ENCODE results near the gene SYNJ2. TPM values are rescaled to one million over a fixed set of nuclear protein-coding genes. Genes with fewer than 3 reads are reported as not detected.
A peak's percentile ranks its signal among the peaks of the same experiment; 100 is the strongest.

Gene SYNJ2
- total and polyA plus RNA-seq, 2 donors from 2014 or later, result 1.7 to 15.8 TPM

DNA sequence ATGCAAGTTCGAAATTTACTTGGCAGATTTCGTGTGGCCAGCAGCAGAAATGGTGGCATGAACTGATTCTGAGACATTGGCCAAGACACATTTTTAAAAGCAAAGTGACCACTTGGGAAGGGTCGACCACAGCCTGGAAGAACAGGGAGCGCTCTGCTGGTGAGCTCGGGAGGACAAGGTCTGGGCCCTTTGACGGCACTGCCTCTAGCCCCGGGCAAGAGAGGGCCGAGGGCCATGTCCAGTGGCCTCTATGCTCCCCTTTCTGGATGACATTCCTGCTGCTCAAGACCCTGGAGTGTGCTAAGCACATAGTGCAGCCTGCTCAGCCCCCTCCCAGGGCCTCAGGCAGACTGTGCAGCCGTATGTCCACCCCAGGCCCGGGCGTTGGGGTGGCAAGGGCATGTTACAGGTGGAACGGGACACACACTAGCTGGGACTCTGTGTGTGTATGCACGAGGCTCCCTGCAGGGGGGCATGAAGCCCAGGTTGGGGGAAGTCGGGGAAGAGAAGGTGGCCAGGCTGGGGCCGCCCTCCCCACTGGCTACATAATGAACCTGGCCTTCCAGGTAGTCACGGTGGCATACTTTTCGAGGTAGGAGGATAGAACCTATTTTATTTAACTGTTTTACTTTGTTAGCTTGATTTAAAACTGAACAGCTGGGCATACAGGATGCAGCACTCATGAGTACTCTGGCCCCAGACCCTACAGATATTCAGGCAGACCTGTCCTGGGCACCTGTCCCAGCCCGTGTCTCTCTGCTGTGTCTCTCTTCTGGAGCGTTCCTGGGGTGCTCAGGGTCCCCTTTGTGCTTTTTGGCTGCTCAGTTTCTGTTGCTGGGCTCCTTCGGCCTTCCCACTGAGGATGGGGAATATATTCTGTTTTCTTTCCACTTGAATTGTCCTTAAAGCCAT, 6.4 kb downstream of the SYNJ2 start:
- no peak for DNase-seq
- Histone ChIP-seq H3K36me3 (ENCODE audit: control insufficient read depth in 2 of 3, insufficient read depth in 3 of 3, low read length in 3 of 3) (no peaks in the 10 kb centered on the region), H3K27me3 (ENCODE audit: control insufficient read depth, insufficient read depth, low read length) (no peaks in the 10 kb centered on the region), H3K9ac (ENCODE audit: low read length in 3 of 3) (no peak overlapping the region), H3K9me3 (ENCODE audit: control insufficient read depth in 2 of 3, insufficient read depth in 1 of 3, low read length in 3 of 3) (no peaks in the 10 kb centered on the region), H3K4me1 (ENCODE audit: control insufficient read depth in 2 of 3, insufficient read depth in 2 of 3, low read depth in 1 of 3, low read length in 3 of 3) (peaks cover 0 to 16% (median 11%) of the 10 kb centered on the region in 3 donors), H3K27ac (ENCODE audit: low read depth in 2 of 2, low read length in 2 of 2) (no peak overlapping the region), H3K4me3 (ENCODE audit: low read length in 3 of 3) (no peak overlapping the region)
- TF ChIP-seq, protein P1, sequence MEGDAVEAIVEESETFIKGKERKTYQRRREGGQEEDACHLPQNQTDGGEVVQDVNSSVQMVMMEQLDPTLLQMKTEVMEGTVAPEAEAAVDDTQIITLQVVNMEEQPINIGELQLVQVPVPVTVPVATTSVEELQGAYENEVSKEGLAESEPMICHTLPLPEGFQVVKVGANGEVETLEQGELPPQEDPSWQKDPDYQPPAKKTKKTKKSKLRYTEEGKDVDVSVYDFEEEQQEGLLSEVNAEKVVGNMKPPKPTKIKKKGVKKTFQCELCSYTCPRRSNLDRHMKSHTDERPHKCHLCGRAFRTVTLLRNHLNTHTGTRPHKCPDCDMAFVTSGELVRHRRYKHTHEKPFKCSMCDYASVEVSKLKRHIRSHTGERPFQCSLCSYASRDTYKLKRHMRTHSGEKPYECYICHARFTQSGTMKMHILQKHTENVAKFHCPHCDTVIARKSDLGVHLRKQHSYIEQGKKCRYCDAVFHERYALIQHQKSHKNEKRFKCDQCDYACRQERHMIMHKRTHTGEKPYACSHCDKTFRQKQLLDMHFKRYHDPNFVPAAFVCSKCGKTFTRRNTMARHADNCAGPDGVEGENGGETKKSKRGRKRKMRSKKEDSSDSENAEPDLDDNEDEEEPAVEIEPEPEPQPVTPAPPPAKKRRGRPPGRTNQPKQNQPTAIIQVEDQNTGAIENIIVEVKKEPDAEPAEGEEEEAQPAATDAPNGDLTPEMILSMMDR (IDR thresholded peaks at IDR 0.05; ENCODE audit: borderline replicate concordance, extremely low read depth, insufficient read depth), result no peak
- intact Hi-C loops (cut with DNase I), result no loop called here
- FAIRE-seq, result no peak

DNA sequence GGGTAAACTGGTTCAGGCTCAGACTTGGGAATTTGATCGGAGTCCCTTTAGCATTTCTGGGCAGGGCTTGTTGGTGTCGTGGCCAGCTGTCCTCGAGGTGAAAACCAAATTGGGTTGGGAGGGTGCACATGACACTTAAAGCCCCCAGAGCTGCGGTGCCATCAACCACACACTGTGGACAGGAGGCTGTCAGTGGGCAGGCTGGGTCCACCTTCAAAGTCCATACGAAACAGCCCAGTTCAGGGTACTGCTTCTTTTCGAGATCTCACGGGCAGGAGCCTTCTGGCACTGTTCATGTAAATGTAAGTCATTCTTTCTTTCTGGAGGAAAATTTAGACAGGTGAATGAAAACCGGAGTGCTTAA, 7.0 kb downstream of the SYNJ2 start:
- H3K4me3 ChIP-seq (ENCODE audit: low read length in 3 of 3), result no peak overlapping the region
- no peak overlapping the region for H3K9ac ChIP-seq (ENCODE audit: low read length in 3 of 3)
- H3K9me3 ChIP-seq (ENCODE audit: control insufficient read depth in 2 of 3, insufficient read depth in 1 of 3, low read length in 3 of 3), result no peaks in the 10 kb centered on the region
- no peaks in the 10 kb centered on the region for H3K36me3 ChIP-seq (ENCODE audit: control insufficient read depth in 2 of 3, insufficient read depth in 3 of 3, low read length in 3 of 3)
- FAIRE-seq, result no peak
- H3K27ac ChIP-seq (ENCODE audit: low read depth in 2 of 2, low read length in 2 of 2), result no peak overlapping the region
- H3K4me1 ChIP-seq (ENCODE audit: control insufficient read depth in 2 of 3, insufficient read depth in 2 of 3, low read depth in 1 of 3, low read length in 3 of 3), result peaks cover 0 to 16% (median 11%) of the 10 kb centered on the region in 3 donors
- intact Hi-C loops (cut with DNase I), result no loop called here
- TF ChIP-seq, protein P1 (IDR thresholded peaks at IDR 0.05; ENCODE audit: borderline replicate concordance, extremely low read depth, insufficient read depth), result no peak
- no peak for DNase-seq
- no peaks in the 10 kb centered on the region for H3K27me3 ChIP-seq (ENCODE audit: control insufficient read depth, insufficient read depth, low read length)

DNA sequence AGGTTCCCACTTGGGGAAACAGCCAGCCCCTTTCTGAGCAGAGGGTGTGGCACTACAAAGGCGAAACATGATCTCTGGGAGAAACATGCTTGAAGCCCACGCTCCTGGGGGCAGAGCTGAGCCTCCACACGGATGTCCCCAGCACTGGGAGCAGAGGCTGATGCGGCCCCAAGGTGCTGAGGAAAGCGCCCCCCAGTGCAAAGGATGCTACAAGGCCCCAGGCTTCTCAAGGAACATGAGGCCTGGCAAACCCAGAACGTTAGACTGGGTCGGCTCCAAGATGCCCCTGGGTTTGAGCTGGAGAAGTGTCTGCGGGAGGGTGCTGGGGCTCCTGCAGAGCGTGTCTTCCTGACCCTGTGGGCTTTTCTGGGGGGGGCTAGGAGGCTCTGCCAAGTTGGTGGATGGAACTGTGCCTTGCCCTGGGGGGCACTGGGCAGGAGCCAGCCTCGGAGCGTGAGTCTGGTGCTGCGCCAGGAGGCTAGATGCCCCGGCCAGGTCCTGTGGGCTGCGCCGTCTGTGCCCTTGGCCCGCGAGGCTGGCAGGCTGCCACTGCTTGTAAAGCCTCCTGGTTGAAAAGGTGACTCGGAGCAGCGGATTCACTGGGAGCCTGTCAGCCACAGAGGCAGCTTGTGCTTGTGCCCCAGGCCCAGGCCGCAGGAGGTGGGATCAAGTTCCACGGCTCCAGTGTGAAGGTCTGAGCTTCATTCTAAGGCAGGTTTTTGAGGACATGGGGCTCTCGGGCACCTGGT, 8.1 kb downstream of the SYNJ2 start:
- Histone ChIP-seq H3K36me3 (ENCODE audit: control insufficient read depth in 2 of 3, insufficient read depth in 3 of 3, low read length in 3 of 3) (no peaks in the 10 kb centered on the region), H3K4me1 (ENCODE audit: control insufficient read depth in 2 of 3, insufficient read depth in 2 of 3, low read depth in 1 of 3, low read length in 3 of 3) (peaks cover 0 to 23% (median 11%) of the 10 kb centered on the region in 3 donors), H3K4me3 (ENCODE audit: low read length in 3 of 3) (no peak overlapping the region), H3K27me3 (ENCODE audit: control insufficient read depth, insufficient read depth, low read length) (no peaks in the 10 kb centered on the region), H3K27ac (ENCODE audit: low read depth in 2 of 2, low read length in 2 of 2) (no peak overlapping the region), H3K9ac (ENCODE audit: low read length in 3 of 3) (no peak overlapping the region), H3K9me3 (ENCODE audit: control insufficient read depth in 2 of 3, insufficient read depth in 1 of 3, low read length in 3 of 3) (no peaks in the 10 kb centered on the region)
- intact Hi-C loops (cut with DNase I), result no loop called here
- FAIRE-seq, result no peak
- TF ChIP-seq, protein P1 (IDR thresholded peaks at IDR 0.05; ENCODE audit: borderline replicate concordance, extremely low read depth, insufficient read depth), result no peak
- DNase-seq, result peak in 2 of 5 donors; percentile 56 to 89

All from kidney (tissue), 14 donors.